C4-2B (cell line): ENCODE data around the gene ESRRG.

ENCODE experiments used
- ZFX ChIP-seq: fragments of 450-650 bp; IDR thresholded peaks from 2 replicates; pipeline ENCODE4 v1.6.1; 2017
- TF ChIP-seq, protein P1 (sequence below): fragments of 450-650 bp; conservative IDR thresholded peaks from 2 replicates; pipeline ENCODE4 v1.5.1; 2017; ENCODE audit warnings: mild to moderate bottlenecking

DNA sequence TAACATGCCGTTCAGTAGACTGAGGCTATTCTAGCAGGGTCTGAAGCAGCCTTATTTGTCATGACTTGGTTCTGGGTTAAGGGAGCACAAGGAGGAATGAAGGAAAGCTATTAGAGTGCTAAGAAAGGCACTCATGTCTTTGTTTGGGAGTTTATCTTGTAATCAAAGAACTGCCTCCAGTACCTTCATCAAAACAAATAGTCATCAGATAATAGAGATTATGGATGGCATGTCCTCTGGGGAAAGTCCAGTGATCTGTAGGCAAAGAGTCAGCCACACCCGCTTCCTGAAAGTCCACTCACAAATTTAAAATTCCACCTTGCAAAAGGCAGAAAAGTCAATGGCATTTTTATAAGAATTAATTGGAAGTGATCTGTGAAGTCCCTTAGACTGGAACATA, 56.8 kb downstream of the ESRRG start:
- TF ChIP-seq ZFX: no peak
- TF ChIP-seq, protein P1, sequence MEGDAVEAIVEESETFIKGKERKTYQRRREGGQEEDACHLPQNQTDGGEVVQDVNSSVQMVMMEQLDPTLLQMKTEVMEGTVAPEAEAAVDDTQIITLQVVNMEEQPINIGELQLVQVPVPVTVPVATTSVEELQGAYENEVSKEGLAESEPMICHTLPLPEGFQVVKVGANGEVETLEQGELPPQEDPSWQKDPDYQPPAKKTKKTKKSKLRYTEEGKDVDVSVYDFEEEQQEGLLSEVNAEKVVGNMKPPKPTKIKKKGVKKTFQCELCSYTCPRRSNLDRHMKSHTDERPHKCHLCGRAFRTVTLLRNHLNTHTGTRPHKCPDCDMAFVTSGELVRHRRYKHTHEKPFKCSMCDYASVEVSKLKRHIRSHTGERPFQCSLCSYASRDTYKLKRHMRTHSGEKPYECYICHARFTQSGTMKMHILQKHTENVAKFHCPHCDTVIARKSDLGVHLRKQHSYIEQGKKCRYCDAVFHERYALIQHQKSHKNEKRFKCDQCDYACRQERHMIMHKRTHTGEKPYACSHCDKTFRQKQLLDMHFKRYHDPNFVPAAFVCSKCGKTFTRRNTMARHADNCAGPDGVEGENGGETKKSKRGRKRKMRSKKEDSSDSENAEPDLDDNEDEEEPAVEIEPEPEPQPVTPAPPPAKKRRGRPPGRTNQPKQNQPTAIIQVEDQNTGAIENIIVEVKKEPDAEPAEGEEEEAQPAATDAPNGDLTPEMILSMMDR: no peak
